HFF-Myc (cell line): ENCODE data around the gene EXOC4.

ENCODE experiments used
- DNase-seq: peaks from one replicate; pipeline ENCODE4 v3.0.0-alpha.2; 2011; ENCODE audit warnings: low read depth; ENCODE audit errors: extremely low read depth
- H3K4me3 ChIP-seq: replicated peaks from 2 replicates; pipeline ENCODE4 v1.5.1; 2011; ENCODE audit warnings: low read depth, mild to moderate bottlenecking, control low read depth, low read length
- TF ChIP-seq, protein P1 (sequence below): IDR thresholded peaks from 2 replicates; pipeline ENCODE4 v1.5.1; 2012; ENCODE audit warnings: mild to moderate bottlenecking, low read depth, low read length, control low read depth; ENCODE audit errors: missing control alignments

The EXOC4 gene

GRCh38 chr7:133590795-133591194, 337.9 kb downstream of the EXOC4 start:
- TF ChIP-seq, protein P1, sequence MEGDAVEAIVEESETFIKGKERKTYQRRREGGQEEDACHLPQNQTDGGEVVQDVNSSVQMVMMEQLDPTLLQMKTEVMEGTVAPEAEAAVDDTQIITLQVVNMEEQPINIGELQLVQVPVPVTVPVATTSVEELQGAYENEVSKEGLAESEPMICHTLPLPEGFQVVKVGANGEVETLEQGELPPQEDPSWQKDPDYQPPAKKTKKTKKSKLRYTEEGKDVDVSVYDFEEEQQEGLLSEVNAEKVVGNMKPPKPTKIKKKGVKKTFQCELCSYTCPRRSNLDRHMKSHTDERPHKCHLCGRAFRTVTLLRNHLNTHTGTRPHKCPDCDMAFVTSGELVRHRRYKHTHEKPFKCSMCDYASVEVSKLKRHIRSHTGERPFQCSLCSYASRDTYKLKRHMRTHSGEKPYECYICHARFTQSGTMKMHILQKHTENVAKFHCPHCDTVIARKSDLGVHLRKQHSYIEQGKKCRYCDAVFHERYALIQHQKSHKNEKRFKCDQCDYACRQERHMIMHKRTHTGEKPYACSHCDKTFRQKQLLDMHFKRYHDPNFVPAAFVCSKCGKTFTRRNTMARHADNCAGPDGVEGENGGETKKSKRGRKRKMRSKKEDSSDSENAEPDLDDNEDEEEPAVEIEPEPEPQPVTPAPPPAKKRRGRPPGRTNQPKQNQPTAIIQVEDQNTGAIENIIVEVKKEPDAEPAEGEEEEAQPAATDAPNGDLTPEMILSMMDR, result no peak
- no peak for DNase-seq
- H3K4me3 ChIP-seq, result no peak overlapping the region

GRCh38 chr7:133591704-133592340, 338.9 kb downstream of the EXOC4 start:
- no peak overlapping the region for H3K4me3 ChIP-seq
- TF ChIP-seq, protein P1, result no peak
- DNase-seq, result no peak

GRCh38 chr7:133593561-133593960, 340.7 kb downstream of the EXOC4 start:
- TF ChIP-seq, protein P1, result no peak

GRCh38 chr7:133601617-133602016, 348.7 kb downstream of the EXOC4 start:
- H3K4me3 ChIP-seq, result no peak overlapping the region
- TF ChIP-seq, protein P1, result no peak
- no peak for DNase-seq

More at GRCh38 chr7:133593561-133593960, 340.7 kb downstream of the EXOC4 start:
- H3K4me3 ChIP-seq, result no peak overlapping the region
- no peak for DNase-seq

- TF ChIP-seq, protein P1, result no peak
- no peak for DNase-seq
- no peak overlapping the region for H3K4me3 ChIP-seq
Observed at GRCh38 chr7:133602291-133602690, 349.4 kb downstream of the EXOC4 start.

GRCh38 chr7:133606991-133607390, 354.1 kb downstream of the EXOC4 start:
- TF ChIP-seq, protein P1, result no peak
- H3K4me3 ChIP-seq, result no peak overlapping the region
- DNase-seq, result no peak

GRCh38 chr7:133609806-133610205, 356.9 kb downstream of the EXOC4 start:
- no peak for DNase-seq
- TF ChIP-seq, protein P1, result no peak

More at GRCh38 chr7:133609806-133610205, 356.9 kb downstream of the EXOC4 start:
- no peak overlapping the region for H3K4me3 ChIP-seq
